GM19467 (cell line): ENCODE results near the gene PHF23.

Source experiments
- ATAC-seq: cut with Tn5 transposase; IDR thresholded peaks from one replicate; pipeline ENCODE4 v1.9.1; 2021; ENCODE audit warnings: mild to moderate bottlenecking, moderate library complexity; ENCODE audit not compliant: unreplicated experiment

The PHF23 gene

DNA sequence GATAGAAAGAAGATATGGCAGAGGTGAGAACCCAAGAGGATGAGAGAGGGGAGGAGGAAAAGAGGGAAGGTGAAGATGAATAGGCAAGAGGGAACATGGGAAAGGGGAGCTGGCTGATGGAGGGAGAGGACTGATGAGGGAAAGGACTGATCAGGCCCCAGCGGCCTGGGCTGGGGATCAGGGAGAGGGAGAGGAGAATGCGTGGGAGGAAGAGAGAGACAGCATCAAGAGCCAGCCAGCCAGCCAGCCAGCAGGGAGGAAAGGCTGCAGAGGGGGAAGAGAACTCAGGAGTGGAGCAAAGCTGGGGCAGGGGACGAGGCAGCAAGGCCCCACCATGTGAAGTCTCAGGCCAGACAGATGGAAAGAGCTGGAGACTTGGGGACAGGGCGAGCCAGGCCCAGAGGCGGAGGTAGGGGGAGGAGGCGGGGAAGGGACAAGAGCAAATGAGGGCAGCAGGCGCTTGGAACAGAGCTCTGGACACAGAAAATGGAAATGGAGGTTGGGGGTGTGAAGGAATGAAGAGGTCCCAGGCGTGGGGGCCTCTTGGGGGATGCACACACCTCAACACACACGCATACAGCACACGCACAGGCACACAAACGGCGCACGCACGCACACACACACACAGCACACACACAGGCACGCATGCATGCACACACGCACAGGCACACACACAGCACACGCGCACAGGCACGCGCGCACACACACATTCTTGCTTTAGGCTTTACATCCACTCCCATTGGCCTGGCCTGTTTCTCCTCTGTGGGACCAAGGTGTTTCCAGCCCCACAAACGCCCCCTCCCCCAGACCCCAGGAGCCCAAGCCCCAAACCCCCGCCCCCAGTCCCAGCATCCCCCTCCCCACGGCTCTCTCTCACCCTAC, 31.9 kb downstream of the PHF23 start:
- ATAC-seq = no peak

DNA sequence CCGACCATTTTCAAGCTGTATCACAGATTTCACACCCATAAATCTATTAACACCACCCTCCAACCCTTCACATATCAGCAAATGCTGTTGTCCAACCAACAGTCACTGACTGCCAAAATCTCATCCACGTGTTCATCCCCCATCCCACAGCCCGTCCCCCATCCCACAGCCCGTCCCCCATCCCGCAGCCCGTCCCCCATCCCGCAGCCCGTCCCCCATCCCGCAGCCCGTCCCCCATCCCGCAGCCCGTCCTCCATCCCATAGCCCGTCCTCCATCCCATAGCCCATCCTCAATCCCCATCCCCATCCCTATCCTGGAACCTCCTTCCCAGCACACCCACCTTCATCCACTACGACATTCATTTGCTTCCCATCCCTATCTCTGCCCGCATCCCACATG, 33.7 kb downstream of the PHF23 start:
- no peak for ATAC-seq

DNA sequence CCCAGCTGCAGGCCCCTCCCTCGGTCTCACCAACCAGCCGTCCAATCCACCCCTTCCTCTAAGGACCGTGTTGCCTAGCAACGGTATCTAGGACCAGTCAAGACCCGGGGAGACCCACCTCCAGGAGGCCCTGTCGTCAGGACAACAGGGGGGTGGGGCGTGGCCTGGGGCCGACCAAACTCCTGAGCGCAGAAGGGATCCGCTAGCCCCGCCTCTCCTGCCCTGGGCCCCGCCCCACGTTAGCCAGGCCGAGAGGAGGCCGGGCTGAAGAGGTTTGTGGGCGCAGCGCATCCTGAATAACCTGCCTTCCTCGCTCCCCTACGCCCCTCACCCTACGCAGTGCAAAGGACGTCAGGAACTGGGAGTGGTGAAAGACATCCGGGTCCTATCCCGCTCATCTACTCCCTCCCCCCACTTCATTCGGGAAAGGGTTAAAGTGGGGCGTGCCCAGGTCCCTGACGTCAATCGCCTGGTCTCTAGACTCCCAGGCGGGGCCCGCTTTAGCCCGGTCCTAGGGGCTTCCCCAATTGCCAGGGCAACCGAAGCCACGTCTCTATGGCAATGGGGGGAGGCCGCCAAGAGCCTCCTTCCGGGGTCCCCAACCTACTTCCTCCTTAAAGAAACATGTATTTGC, 34.3 kb downstream of the PHF23 start:
- ATAC-seq = peak; percentile 70

DNA sequence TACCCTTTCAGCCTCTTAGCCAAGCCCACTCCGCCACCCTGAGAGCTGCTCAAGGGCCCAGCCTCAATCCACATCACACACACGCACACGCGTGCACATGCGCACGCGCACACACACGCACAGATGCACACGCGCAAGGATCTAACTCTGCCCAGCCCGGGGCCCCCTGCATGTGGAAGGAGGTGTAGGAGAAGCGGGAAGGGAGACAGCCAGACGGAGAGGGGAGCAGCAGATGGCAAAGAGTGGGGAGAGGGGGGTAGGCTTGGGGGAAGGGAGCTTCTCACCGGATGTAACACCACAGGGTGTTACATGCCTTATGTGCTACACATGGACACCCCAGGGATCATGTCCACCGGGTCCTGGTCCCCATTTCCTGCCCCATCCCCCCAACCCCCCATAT, 34.9 kb downstream of the PHF23 start:
- ATAC-seq = no peak

DNA sequence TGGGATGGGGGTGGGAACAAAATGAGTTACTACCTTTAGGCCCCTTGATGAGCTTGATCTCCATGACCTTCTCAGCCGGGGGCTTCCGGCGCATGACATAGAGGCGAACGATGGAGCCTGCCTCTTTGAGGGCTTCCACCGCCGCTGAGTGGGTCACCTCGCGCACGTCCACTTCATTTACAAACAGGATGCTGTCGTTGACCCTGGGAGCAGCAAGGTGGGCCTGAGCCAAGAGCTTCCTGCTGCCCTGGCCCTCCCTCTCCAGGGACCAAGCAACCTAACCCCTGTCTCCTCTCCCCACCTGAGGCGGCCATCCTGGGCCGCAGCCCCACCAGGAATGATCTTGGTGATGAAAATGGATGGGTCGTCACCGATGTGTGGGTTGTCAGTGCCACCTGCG, 35.9 kb downstream of the PHF23 start:
- no peak for ATAC-seq

DNA sequence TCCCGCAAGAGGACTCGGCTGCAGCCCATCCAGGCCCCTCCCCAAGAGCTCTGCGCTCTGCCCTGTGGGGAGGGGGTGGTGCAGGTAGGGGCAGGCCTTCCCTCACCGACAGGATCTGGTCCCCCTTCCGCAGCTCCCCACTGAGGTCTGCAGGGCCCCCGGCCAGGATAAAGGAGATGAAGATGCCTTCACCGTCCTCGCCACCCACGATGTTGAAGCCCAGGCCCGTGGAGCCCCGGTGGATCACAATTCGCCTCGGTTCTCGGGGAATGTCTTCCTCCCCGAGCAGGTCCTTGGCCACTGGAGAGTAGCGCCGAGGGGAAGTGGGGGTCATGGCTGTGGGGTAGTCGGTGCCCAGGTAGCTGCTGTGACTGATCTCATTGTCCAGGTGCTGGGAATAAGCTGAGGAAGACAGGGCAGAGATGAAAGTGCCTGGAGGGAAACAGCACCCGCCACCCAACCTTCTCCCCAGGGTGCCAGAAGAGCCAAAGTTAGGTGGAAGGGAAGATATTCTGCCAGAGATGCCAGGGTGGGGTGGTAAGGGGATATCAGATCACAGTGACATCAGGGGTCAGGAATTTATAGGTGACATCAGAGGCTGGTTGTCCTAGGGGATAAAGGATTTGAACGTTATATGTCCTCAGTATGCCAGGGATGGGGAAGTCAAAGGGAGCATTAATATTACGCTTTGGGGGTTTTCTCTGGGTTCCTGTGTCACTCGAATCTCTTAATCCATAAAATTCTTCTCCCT, 42.4 kb downstream of the PHF23 start:
- no peak for ATAC-seq

DNA sequence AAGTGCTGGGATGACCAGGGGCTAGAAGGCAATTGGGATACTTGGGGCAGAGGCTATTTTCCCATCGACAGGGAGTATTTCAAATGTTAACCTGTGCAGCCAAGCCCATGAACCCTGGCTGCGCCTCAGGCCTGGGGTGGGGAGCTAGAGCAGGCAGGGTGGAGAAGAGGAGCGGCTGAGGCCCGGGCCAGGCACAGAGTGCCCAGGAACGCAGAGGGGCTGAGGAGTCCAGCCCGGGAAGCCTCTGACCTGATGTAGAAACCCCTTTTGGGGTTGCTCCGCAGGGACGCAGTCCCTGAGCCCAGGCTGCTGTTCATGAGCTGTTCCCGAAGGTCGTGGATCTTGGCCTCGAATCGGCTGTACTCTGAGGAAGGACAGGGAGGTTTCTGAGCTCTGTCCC, 43.3 kb downstream of the PHF23 start:
- no peak for ATAC-seq

DNA sequence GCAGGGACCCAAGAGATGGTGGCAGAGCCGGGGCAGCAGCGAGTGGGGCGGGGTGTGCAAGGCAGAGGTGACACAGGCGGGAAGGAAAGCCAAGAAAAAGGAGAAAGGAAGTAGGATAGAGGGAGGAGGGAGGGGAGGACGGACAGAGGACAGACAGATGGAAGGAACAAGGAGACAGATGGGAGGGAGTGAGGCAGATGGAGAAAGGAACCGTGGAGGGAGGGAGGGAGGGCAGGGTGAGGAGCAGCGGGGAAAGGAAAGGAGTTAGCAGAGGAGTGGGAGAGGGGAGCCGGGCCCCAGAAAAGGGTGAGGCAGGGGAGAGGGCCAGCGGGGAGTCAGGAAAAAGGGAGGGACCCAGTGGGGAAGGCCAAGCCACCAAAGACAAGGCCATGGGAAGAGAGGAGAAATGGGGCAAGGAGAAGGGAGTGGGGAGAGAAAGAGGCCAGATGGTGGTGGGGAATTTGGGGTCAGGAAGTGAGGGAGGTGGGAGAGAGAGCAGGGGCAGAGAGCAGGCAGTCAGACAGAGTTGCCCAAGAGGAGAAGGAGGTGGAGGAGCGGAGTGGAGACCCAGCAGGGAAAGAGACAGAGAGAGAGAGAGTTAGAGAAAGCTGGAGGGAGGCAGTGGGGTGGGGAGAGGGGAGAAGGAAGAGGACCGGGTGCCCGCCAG, 46.9 kb downstream of the PHF23 start:
- no peak for ATAC-seq

DNA sequence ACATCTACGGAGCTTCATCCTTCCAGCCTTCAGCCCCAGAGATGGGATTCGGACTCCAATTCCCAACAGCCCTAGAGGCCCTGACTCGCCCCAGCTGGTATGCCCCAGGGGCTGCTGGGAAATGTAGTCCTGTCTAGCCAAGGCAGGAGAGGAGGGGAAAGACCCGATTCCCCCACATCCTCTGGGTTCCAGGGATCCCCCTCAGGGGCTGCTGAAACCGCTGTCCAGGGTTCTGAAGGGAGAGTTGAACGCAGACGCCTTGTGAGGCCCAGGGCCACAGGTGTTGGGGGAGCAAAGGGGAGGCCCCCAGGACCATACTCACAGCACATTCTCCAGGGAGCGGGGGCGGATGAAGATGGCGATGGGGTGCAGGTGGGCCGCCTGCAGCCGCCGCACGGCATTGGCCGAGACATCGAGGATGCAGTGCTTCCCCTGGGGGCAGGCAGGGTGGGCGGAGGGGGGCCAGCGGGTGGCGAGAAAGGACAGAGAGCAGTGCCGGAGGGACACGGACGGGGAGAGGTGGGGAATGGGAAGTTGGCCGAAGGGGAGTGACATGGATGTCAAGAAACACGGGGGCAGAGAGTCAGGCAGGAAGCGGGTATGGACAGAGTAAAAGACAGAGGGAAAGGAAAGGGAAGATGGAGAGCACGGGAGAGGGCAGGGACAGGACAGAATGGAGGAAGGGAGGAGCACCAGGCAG, 47.5 kb downstream of the PHF23 start:
- ATAC-seq = no peak

DNA sequence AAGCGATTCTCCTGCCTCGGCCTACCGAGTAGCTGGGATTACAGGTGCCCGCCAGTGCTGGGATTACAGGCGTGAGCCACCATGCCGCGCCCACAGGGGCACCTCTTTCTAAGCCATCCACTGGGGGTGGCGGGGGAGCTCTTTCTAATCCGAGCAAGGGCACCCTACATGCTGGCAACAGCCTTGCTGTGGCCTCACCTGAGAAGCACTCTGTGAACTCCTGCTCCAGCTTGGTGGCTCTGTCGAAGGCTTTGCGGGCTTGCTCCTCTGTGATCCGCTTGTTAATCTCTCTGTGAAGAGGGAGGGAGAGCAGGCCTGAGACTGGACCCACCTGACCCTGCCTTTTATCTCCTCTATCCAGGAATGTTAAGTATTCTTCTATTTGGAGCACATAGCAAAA, 48.2 kb downstream of the PHF23 start:
- ATAC-seq = no peak

DNA sequence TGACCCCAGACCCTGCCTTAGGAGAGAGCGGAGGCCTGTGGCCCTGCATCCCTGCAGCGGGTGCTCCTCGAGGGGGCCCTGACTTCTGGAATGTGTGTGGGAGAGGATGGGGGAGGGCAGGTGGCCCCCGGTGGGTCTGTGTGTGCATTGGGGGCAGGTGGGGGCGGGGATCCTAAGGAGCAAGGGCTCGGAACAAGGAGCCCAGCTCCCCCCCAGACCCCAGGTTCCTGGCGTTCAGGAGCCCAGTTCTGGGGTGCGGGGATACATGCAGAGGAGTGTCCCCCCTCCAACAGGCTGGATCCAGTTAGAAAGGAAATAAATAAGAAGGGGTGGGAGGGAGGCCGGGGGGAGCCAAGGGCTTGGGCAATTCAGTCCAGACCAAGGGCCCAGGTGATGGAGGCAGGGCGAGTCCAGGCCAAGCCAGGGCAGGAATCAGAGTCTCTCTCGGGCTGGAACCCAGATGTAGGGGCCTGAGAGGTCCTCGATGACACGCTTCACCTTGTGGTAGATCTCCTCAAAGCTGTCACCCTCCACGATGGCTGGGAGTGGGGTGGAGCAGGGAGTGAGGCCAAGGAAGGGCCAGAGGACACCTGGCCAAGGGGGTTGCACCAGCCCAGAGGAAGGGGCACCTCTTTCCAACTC, 48.9 kb downstream of the PHF23 start:
- no peak for ATAC-seq

DNA sequence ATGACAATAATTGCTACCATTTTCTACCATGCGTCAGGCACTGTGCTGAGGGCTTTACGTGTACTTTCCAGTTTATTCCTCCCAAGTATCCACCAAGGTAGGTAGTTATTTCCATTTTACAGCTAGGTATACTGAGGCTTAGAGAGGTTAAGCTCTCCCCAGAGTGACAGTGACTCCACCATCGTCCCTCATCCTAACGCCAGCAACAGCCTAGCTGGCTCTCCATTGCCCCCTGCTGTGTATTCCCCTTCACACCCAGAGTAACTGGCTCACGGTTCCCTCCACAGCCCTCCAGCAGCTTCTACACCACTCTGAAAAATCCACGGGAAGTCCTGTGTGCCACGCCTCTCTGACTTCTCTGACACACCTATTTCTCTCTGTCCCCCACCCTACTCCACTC, 53.0 kb downstream of the PHF23 start:
- ATAC-seq = no peak
